Stimulated activated naive B cell treated with anti-CD40 and anti-IgM and Interleukin-4, amounts not matched to agents 10 μg/mL and 1 μg/mL and 100 μg/mL, for 72 hours (primary cell): ENCODE results near the gene ZNF358.

Experiments used
- ATAC-seq, 2 donors: fragments of 150-1000 bp; cut with Tn5 transposase; replicated peaks; 2 replicates each; pipeline ENCODE4 v1.10.0; 2021; ENCODE audit warnings: moderate library complexity in 1 of 2
- DNase-seq: peaks from one replicate; pipeline ENCODE4 v3.0.0; 2021
- H3K27ac Mint-ChIP-seq: one replicate; pipeline ENCODE4 v1.8.0; 2022; ENCODE audit warnings: mild to moderate bottlenecking, mixed read lengths
- H3K27me3 Mint-ChIP-seq, 2 donors: one replicate each; pipeline ENCODE4 v1.8.0; 2022; ENCODE audit warnings: mixed read lengths in 2 of 2
- H3K36me3 Mint-ChIP-seq, 2 donors: one replicate each; pipeline ENCODE4 v1.8.0; 2022; ENCODE audit warnings: mixed read lengths in 2 of 2, mild to moderate bottlenecking in 1 of 2
- H3K4me1 Mint-ChIP-seq, 2 donors: one replicate each; pipeline ENCODE4 v1.8.0; 2022; ENCODE audit warnings: mixed read lengths in 2 of 2, mild to moderate bottlenecking in 1 of 2
- H3K4me3 Mint-ChIP-seq, 2 donors: one replicate each; pipeline ENCODE4 v1.8.0; 2022; ENCODE audit warnings: mild to moderate bottlenecking in 2 of 2, mixed read lengths in 2 of 2, moderate library complexity in 1 of 2
- H3K9me3 Mint-ChIP-seq, 2 donors: one replicate each; pipeline ENCODE4 v1.8.0; 2022; ENCODE audit warnings: mixed read lengths in 2 of 2, mild to moderate bottlenecking in 1 of 2

ZNF358 gene

DNA sequence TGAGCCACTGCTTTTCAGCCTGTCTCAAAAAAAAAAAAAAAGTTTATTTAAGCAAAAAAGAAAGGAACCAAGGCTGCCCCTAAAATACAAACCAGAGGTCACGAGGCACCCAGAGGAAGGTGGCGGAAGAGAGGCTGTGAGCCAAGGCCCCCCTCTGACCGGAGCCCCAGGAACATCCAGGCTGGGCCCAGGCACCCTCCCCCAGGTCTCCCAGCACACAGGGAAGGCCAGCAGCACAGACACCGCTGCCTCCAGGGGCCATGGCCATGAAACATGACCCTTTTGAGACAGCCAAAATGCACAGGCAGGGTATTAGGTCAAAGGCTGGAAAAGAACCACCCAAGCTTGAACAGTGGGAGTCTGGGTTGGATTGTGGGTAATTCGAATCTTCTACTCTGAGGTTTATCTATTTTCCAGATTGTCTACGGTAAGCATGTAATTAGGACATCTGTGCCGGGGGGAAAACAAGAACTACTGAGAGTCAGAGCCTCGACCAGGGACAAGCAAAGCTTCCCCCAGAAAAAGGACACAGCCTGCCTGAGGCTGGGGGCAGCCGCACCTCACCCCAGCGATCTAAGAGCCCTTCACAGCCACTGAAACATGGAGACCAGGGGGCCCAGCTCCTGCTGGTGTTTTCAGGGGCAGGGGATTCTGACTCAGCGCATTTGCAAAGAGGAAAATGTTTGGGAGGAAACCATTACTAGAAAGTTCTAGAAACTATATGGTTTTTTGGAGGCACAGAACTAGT lies 35.5 kb upstream of the ZNF358 start:
- DNase-seq: no peak
- no peaks in the 10 kb centered on the region for H3K36me3 Mint-ChIP-seq

DNA sequence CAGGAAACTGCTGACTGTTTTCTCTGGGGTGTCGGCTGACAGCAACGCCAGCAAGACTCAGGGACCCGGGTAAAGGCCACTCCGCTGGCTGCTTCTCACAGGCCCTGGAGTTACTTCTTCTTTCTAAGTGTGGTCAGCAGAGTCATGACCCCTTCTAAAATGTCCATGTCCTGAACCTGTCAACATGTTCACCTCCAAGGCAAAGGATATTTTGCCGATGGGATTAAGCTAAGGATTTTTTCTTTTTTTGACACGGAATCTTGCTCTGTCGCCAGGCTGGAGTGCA lies 35.0 kb upstream of the ZNF358 start:
- Mint-ChIP-seq H3K9me3 (no peaks in the 10 kb centered on the region), H3K27me3 (no peaks in the 10 kb centered on the region), H3K4me3 (no peak overlapping the region), H3K4me1 (peaks cover 7 to 14% of the 10 kb centered on the region in 2 donors), H3K36me3 (no peaks in the 10 kb centered on the region), H3K27ac (no peak overlapping the region)
- no peak for ATAC-seq
- DNase-seq: no peak

More for the DNA sequence above, 35.5 kb upstream of the ZNF358 start:
- peak overlapping the region; percentile 65 for H3K27ac Mint-ChIP-seq
- no peak for ATAC-seq
- no peaks in the 10 kb centered on the region for H3K9me3 Mint-ChIP-seq
- H3K4me1 Mint-ChIP-seq: peaks cover 7 to 14% of the 10 kb centered on the region in 2 donors
- no peaks in the 10 kb centered on the region for H3K27me3 Mint-ChIP-seq
- no peak overlapping the region for H3K4me3 Mint-ChIP-seq

DNA sequence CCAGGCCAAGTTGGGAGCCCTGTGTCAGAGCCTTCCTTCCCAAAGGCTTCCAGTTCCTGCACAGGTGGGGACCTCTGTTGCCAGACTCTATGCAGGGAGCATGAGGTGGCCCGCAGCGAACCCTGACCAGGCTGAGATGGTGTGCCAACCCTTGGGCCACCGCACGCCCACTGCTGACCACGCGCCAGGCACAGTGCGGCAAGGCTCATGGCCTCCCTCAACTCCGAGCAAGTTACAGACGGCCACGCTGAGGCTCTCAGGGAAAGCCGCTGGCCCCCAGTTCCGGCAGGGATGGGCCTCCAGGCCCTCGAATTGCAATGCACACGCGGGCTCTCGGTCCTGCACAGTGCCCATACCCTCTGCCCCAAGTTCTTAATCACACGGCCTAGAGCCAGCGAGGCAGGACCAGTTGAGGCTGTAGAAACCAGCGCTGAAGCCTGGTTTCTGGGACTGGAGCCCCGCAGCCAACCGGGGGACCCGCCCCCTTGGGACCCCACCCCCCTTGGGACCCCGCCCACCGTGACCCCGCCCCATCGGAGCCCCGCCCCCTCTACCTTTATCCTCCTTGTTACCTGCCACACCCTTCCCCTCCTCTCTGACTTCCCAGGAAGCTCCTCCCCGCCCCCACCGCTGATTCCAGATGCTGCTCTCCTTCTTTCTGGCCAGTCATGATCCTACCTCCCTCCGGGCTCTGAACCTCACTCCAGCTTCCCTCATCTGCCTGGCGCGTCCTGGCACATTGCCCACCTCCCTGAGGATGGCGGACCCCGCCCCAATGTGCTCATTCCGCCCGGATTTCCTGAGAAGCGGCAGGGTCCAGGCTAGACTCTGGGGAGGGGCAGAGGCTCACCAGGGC lies 33.1 kb upstream of the ZNF358 start:
- peaks cover 7 to 14% of the 10 kb centered on the region in 2 donors for H3K4me1 Mint-ChIP-seq
- DNase-seq (no peak), ATAC-seq (peak in 1 of 2 donors; percentile 8)
- peak overlapping the region; percentile 48 for H3K27ac Mint-ChIP-seq
- peak overlapping the region; percentile 14 to 66 for H3K4me3 Mint-ChIP-seq
- H3K27me3 Mint-ChIP-seq: no peaks in the 10 kb centered on the region
- H3K36me3 Mint-ChIP-seq: no peaks in the 10 kb centered on the region
- no peaks in the 10 kb centered on the region for H3K9me3 Mint-ChIP-seq

DNA sequence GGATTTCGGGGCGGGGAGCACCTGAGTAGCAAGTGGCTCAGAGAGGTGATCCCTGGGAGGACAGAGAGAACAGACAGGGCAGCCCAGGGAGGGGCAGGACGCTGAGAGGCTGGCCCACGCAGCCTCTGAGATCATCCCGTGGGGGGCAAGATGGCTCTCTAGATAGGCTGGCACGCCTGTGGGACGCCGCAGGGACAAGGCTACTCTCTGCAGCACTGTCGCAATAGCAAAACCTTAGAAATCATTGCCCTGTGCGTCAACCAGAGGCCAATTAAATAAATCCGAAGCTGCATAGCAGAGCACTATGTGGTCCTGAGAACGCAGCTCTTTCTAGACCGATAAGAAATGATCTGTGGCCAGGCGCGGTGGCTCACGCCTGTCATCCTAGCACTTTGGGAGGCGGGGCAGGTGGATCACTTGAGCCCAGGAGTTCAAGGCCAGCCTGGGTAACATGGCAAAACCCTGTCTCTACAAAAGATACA lies 32.1 kb upstream of the ZNF358 start:
- Mint-ChIP-seq H3K36me3 (no peaks in the 10 kb centered on the region), H3K27me3 (no peaks in the 10 kb centered on the region), H3K4me3 (no peak overlapping the region), H3K9me3 (no peaks in the 10 kb centered on the region), H3K27ac (peak overlapping the region; percentile 48), H3K4me1 (peaks cover 7 to 14% of the 10 kb centered on the region in 2 donors)
- no peak for DNase-seq
- ATAC-seq: no peak

DNA sequence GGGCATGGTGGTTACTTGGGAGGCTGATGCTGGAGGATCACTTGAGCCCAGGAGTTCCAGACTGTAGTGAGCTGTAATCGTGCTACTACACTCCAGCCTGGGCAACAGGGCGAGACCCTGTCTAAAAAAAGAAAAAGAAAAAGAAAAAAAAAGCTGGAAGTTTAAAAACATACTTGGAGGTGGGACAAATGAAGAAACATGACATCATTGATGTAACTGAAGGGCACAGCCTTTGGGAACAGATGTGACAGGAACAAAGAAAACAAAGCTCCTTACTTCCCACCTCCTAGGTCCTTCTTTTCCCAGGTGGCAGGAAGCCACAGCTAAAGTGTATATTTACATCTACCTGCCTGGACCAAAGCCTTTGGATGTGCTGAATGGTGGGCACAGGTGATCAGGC lies 29.0 kb upstream of the ZNF358 start:
- Mint-ChIP-seq H3K27ac (no peak overlapping the region), H3K27me3 (no peaks in the 10 kb centered on the region), H3K4me3 (no peak overlapping the region), H3K9me3 (no peaks in the 10 kb centered on the region), H3K4me1 (peaks cover 12 to 22% of the 10 kb centered on the region in 2 donors), H3K36me3 (no peaks in the 10 kb centered on the region)
- DNase-seq: no peak
- no peak for ATAC-seq

DNA sequence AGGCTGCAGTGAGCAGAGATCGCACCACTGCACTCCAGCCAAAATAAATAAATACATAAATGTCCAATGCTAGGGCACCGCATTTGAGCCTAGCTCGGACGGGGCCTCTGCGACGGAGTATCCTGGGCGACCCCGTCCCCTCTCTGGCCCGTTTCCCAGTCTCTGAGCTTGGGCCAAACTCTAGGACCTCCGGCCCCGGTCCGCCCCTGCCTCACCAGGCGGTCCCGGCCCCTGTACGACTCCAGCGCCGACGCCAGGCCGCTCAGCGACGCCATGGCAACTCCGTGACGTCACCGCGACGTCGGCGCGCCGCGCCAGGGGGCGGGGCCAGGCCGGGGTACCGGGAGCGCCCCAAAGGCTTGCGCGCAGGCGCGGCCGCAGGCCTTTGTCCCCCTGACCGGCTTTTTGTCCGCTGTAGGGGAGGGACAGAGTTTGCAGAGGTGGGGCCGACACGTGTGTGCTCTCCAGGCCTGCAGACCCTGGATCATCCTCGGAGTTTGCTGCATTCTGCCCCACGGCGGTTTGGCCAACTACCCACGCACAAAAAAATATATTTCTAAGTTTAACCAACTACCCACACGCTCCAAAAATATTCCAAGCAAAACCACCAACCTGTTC lies 27.1 kb upstream of the ZNF358 start, which contains the start of gene PEX11G:
Gene PEX11G, minus strand, starts transcription at position 300 of the 618 bp plus-strand sequence. Its CDS starts 25 bp downstream, at position 275.
- peak; percentile 98 for ATAC-seq
- Mint-ChIP-seq H3K4me1 (peaks cover 6 to 13% of the 10 kb centered on the region in 2 donors), H3K36me3 (no peaks in the 10 kb centered on the region), H3K4me3 (peak within 1 kb of the TSS; percentile 82 to 84), H3K27ac (peak within 1 kb of the TSS; percentile 81), H3K9me3 (no peaks in the 10 kb centered on the region), H3K27me3 (peaks cover 3 to 11% of the 10 kb centered on the region in 2 donors)
- peak; percentile 88 for DNase-seq

DNA sequence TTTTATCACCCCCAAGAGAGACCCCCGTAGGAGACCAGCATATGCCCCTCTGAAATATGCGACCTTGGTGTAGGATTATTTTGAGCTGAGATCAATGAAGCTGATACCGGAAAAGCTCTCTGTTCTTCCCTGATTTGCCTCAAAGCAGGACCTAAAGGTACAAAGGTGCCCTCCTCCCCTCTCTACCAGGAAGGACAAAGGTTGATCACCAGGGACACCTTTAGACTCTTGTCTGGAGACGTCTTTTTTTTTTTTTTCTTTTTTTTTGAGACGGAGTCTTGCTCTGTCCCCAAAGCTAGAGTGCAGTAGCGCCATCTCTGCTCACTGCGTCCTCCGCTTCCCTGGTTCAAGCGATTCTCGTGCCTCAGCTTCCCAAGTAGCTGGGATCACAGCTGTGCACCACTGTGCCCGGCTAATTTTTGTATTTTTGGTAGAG lies 26.3 kb upstream of the ZNF358 start:
- Mint-ChIP-seq H3K36me3 (no peaks in the 10 kb centered on the region), H3K4me3 (peak overlapping the region; percentile 56 to 84), H3K9me3 (no peaks in the 10 kb centered on the region), H3K27me3 (peaks cover 3 to 15% of the 10 kb centered on the region in 2 donors), H3K4me1 (peaks cover 6 to 13% of the 10 kb centered on the region in 2 donors), H3K27ac (peak overlapping the region; percentile 42)
- ATAC-seq (no peak), DNase-seq (no peak)

DNA sequence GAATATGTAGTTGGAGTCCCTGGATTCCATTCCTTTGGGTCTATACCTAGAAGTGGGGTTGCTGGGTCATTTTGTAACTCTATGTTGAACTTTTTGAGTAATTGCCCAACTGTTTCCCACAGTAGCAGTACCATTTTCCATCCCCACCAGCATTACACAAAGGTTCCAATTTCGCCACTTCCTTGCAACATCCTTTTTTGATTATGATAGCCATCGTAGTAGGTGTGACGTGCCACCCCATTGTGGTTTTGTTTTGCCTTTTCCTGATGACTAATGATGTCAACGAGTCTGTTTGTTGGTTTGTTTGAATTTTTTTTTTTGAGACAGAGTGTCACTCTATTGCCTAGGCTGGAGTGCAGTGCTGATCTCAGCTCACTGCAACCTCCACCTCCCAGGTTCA lies 23.8 kb upstream of the ZNF358 start:
- DNase-seq (no peak), ATAC-seq (no peak)
- no peaks in the 10 kb centered on the region for H3K36me3 Mint-ChIP-seq
- H3K27ac Mint-ChIP-seq: no peak overlapping the region
- H3K27me3 Mint-ChIP-seq: peaks cover 16 to 31% of the 10 kb centered on the region in 2 donors
- peaks cover 6 to 13% of the 10 kb centered on the region in 2 donors for H3K4me1 Mint-ChIP-seq
- no peaks in the 10 kb centered on the region for H3K9me3 Mint-ChIP-seq
- H3K4me3 Mint-ChIP-seq: no peak overlapping the region

DNA sequence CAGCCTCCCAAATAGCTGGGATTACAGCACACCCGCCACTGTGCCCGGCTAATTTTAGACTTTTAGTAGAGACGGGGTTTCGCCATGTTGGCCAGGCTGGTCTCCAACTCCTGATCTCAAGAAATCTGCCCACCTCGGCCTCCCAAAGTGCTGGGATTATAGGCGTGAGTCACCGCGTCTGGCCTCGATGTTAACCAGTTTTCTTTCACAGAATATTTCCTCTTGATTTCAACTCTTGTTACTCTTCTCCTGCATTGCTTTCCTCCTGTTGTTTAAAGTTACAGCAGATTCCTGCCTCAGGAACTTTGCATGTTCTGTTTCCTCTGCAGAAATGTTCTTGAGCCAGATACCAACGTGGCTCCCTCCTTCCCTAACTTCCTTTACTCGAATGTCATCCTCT lies 23.3 kb upstream of the ZNF358 start:
- Mint-ChIP-seq H3K9me3 (no peaks in the 10 kb centered on the region), H3K4me1 (peaks cover 6 to 13% of the 10 kb centered on the region in 2 donors), H3K27ac (no peak overlapping the region), H3K27me3 (peaks cover 20 to 36% of the 10 kb centered on the region in 2 donors), H3K4me3 (no peak overlapping the region), H3K36me3 (no peaks in the 10 kb centered on the region)
- DNase-seq (no peak), ATAC-seq (no peak)

DNA sequence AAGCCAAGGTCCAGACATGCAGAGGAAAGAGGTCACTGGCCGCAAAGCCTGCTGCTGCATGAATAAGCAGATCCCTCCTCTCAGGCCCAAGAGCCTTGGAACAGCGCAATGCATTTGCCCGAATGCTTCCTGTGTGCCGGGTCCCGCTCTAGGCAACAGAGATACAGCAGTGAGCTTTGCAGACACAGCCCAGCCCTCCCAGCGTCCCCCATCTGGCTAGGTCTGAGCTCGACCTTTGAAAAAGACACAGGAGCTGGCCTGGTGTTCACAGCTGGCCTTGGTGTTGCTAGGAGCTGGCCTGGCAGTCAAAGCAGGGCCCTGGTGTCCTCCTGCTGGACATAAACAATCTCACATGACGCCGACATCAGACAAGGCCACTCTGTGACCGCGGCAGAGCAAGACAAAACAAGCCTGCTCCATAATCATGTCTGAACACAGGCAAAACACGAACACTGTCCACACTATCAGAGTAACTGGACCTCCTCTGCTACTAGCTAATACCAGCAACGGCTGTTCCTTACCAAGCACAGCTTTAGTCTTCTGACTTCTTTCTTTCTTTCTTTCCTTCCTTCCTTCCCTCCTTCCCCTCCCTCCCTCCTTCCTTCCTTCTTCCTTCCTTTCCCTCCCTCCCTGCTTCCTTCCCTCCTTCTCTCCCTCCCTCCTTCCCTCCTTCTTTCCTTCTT lies 21.3 kb upstream of the ZNF358 start:
- Mint-ChIP-seq H3K9me3 (no peaks in the 10 kb centered on the region), H3K4me3 (no peak overlapping the region), H3K27ac (no peak overlapping the region), H3K36me3 (no peaks in the 10 kb centered on the region), H3K4me1 (peaks cover 6 to 8% of the 10 kb centered on the region in 2 donors), H3K27me3 (peaks cover 39 to 48% of the 10 kb centered on the region in 2 donors)
- DNase-seq: no peak
- ATAC-seq: no peak

DNA sequence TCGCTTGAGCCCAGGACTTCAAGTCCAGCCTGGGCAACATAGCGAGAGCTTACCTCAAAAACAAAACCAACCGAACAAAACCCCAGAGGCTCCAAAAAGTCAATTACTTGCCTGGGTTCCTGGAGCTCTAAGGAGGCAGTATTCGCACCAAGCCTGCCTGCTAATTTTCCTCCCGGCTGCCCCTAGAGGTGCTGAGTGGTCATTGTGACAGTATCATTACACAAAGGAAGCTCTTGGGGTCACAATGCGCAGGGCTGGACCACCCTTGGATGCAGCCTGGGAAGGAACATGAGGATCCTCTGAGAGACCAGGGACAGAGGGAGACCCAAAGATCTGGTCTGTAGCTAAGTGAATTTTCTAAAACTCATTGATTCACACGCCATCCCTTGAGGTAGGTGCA lies 18.6 kb upstream of the ZNF358 start:
- ATAC-seq: peak; percentile 48 to 67
- Mint-ChIP-seq H3K36me3 (peaks cover 0 to 2% of the 10 kb centered on the region in 2 donors), H3K27ac (no peak overlapping the region), H3K9me3 (no peaks in the 10 kb centered on the region), H3K27me3 (peaks cover 52 to 64% of the 10 kb centered on the region in 2 donors), H3K4me1 (peaks cover 5 to 8% of the 10 kb centered on the region in 2 donors), H3K4me3 (no peak overlapping the region)
- DNase-seq: no peak

DNA sequence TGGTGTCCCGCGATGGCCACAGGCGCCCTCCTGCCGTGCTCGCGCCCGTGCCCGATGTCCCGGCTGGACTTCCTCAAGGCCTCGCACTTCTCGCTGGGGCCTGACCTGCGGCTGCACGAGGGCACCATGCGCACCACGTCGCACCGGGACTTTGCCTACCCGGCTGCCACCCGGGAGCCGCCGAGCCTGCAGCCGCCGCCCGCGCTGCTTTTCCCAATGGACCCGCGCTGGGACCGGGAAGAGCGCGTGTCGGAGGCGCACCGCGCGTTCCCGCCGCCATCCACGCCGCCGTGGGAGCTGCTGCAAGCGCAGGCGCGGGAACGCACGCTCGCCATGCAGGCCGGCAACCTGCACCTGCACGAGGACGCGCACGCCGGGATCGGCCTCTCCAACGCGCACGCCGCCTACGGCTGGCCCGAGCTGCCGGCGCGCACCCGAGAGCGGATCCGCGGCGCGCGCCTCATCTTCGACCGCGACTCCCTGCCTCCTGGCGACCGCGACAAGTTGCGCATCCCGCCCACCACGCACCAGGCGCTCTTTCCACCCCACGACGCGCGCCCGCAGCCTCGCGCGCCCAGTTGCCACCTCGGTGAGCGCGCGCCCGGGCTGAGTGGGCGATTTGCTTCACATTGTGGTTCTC lies 15.0 kb upstream of the ZNF358 start:
- H3K27ac Mint-ChIP-seq: no peak overlapping the region
- peaks cover 61 to 68% of the 10 kb centered on the region in 2 donors for H3K27me3 Mint-ChIP-seq
- no peak for DNase-seq
- no peaks in the 10 kb centered on the region for H3K9me3 Mint-ChIP-seq
- peaks cover 0 to 2% of the 10 kb centered on the region in 2 donors for H3K36me3 Mint-ChIP-seq
- ATAC-seq: peak; percentile 59 to 62
- peaks cover 10 to 14% of the 10 kb centered on the region in 2 donors for H3K4me1 Mint-ChIP-seq
- H3K4me3 Mint-ChIP-seq: peak overlapping the region; percentile 71 to 84

DNA sequence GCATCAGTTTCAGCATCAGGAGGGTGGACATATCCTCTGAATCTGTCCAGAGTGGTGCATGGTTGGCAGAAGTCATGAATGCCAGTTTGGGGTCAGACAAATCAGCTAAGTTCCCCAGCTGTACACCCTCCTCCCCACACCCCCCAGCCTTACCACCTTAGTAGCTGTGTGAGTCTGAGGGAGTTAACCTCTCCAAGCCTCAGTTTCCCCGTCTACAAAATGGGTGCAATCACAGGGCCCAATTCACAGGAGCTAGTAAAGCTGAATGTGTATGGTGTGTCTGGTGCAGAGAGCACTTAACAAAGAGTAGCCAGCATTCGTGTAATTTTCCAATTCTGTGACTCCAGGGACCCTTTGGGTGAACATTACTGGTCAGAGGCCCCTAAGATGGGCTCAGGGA lies 13.4 kb upstream of the ZNF358 start:
- Mint-ChIP-seq H3K27ac (no peak overlapping the region), H3K36me3 (peaks cover 2 to 4% of the 10 kb centered on the region in 2 donors), H3K9me3 (peaks cover 3 to 9% of the 10 kb centered on the region in 2 donors), H3K4me3 (no peak overlapping the region), H3K4me1 (peaks cover 15 to 26% of the 10 kb centered on the region in 2 donors), H3K27me3 (peaks cover 64 to 70% of the 10 kb centered on the region in 2 donors)
- DNase-seq: no peak
- no peak for ATAC-seq
